ENCODE results near the gene NEK5. TPM values are rescaled to one million over a fixed set of nuclear protein-coding genes. Genes with fewer than 3 reads are reported as not detected.

Gene NEK5
- total and polyA plus RNA-seq, 2 of the 8 experiments (the other 6 are each of a cell fraction or from before 2014, with no cell fraction given), result 0.12 to 0.35 TPM

DNA sequence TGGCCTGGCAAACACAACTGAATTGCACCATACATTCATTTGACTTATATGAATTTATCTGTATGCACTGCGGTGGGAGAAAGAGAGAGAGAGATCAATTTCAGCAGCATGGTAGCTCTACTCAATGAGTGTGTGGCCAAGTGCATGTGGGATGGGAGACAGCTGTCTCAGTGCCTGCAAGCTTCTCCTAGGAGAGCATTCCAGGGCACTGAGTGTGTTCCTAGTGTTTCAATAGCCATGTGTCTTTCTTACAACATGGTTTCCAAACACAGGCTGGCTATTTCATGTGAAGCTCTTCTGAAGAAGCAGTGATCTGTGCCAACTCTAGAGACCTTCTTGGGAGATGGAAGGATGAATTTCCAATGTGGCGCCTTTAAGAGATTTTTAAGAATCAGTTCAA, 43.5 kb downstream of the NEK5 start:
- FAIRE-seq, result no peak
- H2AFZ ChIP-seq (ENCODE audit: low read length), result no peak overlapping the region
- no peak for TF ChIP-seq CREB1 (IDR thresholded peaks at IDR 0.05)
- TF ChIP-seq SP4 (IDR thresholded peaks at IDR 0.05; ENCODE audit: low read length), result no peak
- no peak for TF ChIP-seq CBX8 (IDR thresholded peaks at IDR 0.05; ENCODE audit: borderline replicate concordance, low read depth, low read length)
- TF ChIP-seq SIN3A (conservative IDR thresholded peaks at IDR 0.05 in 1 of 2, IDR thresholded peaks at IDR 0.05 in 1 of 2; ENCODE audit: low read depth in 1 of 2, low read length in 2 of 2), result no peak
- TF ChIP-seq TBP (IDR thresholded peaks at IDR 0.05; ENCODE audit: low read depth, low read length), result no peak
- no peak for TF ChIP-seq ZNF274 (IDR thresholded peaks at IDR 0.05; ENCODE audit: borderline replicate concordance, extremely low read depth, low read length)
- H3K4me2 ChIP-seq (ENCODE audit: insufficient read depth in 1 of 2, low read depth in 2 of 2, low read length in 2 of 2), result no peak overlapping the region
- no peak overlapping the region for H4K8ac ChIP-seq (ENCODE audit: extremely low read depth, insufficient read depth, low read length)
- no peak overlapping the region for H2BK15ac ChIP-seq (ENCODE audit: low read length)
- H3K79me2 ChIP-seq (ENCODE audit: control insufficient read depth in 1 of 2, insufficient read depth in 2 of 2, low read length in 2 of 2), result no peaks in the 10 kb centered on the region
- ChIA-PET CTCF (ENCODE audit: partially characterized antibody) (interaction anchor here (0.9 to 1.4 kb wide), 6 partner anchors 42 to 162 kb away, joined by 3 to 4 read pairs (median 3); no protein-coding TSS in a partner anchor), POLR2A (ENCODE audit: partially characterized antibody) (no interaction called here)
- H3K14ac ChIP-seq (ENCODE audit: insufficient read length), result no peak overlapping the region
- H3K36me3 ChIP-seq (ENCODE audit: control insufficient read depth in 2 of 4, insufficient read depth in 4 of 4, low read length in 3 of 4), result no peaks in the 10 kb centered on the region
- H3K4ac ChIP-seq (replicated peaks; ENCODE audit: insufficient read length, low read depth, low read length), result no peak overlapping the region
- H2BK120ac ChIP-seq (replicated peaks; ENCODE audit: low read depth, low read length), result no peak overlapping the region
- no peak overlapping the region for H2BK20ac ChIP-seq (ENCODE audit: low read length)
- H4K91ac ChIP-seq (replicated peaks; ENCODE audit: insufficient read length, low read length), result no peak overlapping the region
- H3K79me1 ChIP-seq (ENCODE audit: low read depth, low read length), result no peaks in the 10 kb centered on the region
- no peaks in the 10 kb centered on the region for H3K23me2 ChIP-seq (ENCODE audit: low read depth, low read length)
- H4K20me1 ChIP-seq (replicated peaks in 1 of 2; ENCODE audit: control insufficient read depth in 1 of 2, insufficient read depth in 2 of 2, low read length in 2 of 2), result no peaks in the 10 kb centered on the region
- WGBS, 2 experiments (ENCODE audit: extremely low coverage in 1 of 2, insufficient coverage in 1 of 2, insufficient read length in 1 of 2, insufficient replicate concordance in 2 of 2, low coverage in 1 of 2, low lambda C conversion rate in 2 of 2, missing lambda C conversion rate in 1 of 2), result 87% methylated on average over 2 of the region's 2 CpGs; no CpG with 5 or more reads in 1 of the 2 experiments
- DNase-seq (ENCODE audit: low read depth in 1 of 2, low spot score in 2 of 2), result no peak
- H3K9ac ChIP-seq (replicated peaks in 1 of 4; ENCODE audit: extremely low read depth in 1 of 4, low read depth in 3 of 4, low read length in 3 of 4), result no peak overlapping the region
- H2BK12ac ChIP-seq (ENCODE audit: low read depth, low read length), result no peak overlapping the region
- no peak overlapping the region for H3K27ac ChIP-seq (ENCODE audit: low read depth, low read length)
- H2BK5ac ChIP-seq (ENCODE audit: low read depth, low read length), result no peak overlapping the region
- no peak overlapping the region for H3K18ac ChIP-seq (ENCODE audit: extremely low read depth, low read length)
- no peaks in the 10 kb centered on the region for H3K4me1 ChIP-seq (replicated peaks in 1 of 4; ENCODE audit: control insufficient read depth in 3 of 4, insufficient read depth in 4 of 4, low read length in 3 of 4)
- no peaks in the 10 kb centered on the region for H3K9me3 ChIP-seq (ENCODE audit: insufficient read depth in 2 of 2, low read depth in 1 of 2, low read length in 1 of 2)
- H2AK5ac ChIP-seq (ENCODE audit: low read depth, low read length), result no peak overlapping the region
- H3K4me3 ChIP-seq (ENCODE audit: extremely low read depth in 1 of 4, insufficient read depth in 2 of 4, low read depth in 3 of 4, low read length in 4 of 4), result no peak overlapping the region
- H3K27me3 ChIP-seq (replicated peaks in 1 of 4; ENCODE audit: control insufficient read depth in 3 of 4, extremely low read depth in 1 of 4, insufficient read depth in 3 of 4, low read length in 3 of 4), result peaks cover 0 to 1% (median 0%) of the 10 kb centered on the region in 4 experiments; a peak in 1 of 7 replicates
- H3K23ac ChIP-seq (ENCODE audit: insufficient read length), result no peak overlapping the region
- no peak overlapping the region for H4K5ac ChIP-seq (ENCODE audit: insufficient read length, low read depth, low read length)
- H3K56ac ChIP-seq (replicated peaks; ENCODE audit: insufficient read length, low read depth, low read length), result no peak overlapping the region

All from H1 (cell line).